GM10847 (cell line): ENCODE results near the gene SRPK2.

ENCODE experiments used
- POLR2A ChIP-seq: IDR thresholded peaks from 2 replicates; pipeline ENCODE4 v1.6.1; 2011; ENCODE audit not compliant: insufficient read length; ENCODE audit errors: extremely low read depth

The SRPK2 gene

DNA sequence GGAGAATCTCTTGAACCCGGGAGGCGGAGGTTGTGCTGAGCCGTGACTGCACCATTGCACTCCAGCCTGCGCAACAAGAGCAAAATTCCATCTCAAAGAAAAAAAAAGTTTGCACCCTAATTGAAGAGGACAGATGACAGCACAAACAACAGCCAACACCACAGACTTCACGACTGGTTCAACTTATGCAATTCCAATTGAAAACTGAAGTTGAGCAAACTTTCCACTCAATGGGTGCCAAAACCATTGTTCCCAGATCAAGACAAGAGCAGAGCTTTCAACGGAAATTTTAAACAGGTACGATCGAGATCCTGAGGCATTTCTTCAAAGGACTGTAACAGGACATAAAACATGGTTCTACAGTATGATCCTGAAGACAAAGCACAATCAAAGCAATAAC is 225.0 kb downstream of the SRPK2 start:
- no peak for TF ChIP-seq POLR2A

DNA sequence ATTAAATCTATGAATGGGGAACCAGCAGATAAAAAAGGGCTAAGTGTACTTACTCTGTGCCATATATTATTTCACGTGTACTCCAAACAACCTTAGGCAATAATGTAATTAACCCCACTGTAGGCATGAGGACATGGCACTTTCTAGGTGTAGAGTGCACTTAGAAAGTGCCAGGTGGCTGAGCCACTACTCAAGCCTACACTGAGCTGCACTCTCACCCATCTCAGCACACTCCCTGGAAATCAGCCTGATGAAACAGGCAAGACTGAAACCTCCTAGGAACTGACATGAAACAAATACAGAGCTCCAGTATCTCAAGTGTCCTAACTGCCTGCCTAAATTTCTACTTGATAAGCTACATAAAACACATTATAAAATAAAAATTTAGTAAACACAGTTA is 227.4 kb downstream of the SRPK2 start:
- no peak for TF ChIP-seq POLR2A

DNA sequence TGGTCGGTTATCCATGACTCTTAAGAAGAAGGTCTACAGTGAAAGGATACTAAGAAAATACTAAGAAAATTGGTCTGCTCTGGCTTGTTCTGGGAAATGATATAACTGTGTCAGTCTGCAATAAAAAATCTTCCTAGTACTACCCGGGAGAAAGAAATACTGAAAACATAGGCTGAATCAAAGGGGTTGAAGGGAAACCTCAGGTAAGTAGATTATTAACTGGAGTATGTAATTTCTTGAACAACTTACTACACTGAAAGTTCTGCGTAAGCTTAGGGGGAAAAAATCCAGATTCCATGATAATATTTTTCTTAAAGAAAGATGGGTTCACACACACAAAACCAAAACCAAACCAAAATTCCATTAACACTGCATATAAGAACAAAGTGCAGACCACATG is 231.4 kb downstream of the SRPK2 start:
- TF ChIP-seq POLR2A, result no peak

DNA sequence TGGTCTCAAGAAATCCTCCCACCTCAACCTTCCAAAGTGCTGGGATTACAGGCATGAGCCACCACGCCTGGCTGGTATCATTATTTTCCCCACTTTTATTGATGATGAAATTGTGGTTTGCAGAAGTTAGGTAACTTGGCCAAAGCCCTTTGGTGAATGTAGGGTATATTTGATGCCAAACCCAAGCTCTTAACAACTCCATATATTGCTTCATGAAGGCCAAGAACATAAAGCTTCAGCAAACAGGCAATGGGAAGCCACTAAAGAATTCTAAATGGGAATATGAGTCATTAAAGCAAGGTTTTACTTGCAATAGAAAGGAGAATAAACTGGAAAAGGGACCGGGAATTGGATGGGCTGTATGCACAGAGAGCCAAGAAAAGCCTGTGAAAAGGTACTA is 232.0 kb downstream of the SRPK2 start:
- TF ChIP-seq POLR2A, result no peak

DNA sequence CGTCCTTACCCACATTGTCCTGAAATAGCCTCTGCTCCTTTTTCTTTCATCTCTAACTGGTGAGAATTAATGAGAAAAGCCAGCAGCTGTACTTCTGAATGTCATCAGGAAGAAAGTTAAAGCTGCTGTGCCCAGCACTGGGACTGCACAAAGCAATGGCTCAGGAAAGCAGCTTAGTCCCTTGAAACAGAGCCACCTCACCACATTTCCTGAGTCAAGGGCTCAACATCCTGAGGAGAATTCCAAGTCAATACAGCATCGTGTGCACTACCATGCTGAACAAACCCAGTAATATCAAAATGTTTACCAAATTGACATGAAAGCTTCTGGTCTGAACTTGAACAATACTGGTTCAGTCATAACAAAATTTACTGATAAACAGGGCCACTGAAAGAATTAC is 234.6 kb downstream of the SRPK2 start:
- no peak for TF ChIP-seq POLR2A

DNA sequence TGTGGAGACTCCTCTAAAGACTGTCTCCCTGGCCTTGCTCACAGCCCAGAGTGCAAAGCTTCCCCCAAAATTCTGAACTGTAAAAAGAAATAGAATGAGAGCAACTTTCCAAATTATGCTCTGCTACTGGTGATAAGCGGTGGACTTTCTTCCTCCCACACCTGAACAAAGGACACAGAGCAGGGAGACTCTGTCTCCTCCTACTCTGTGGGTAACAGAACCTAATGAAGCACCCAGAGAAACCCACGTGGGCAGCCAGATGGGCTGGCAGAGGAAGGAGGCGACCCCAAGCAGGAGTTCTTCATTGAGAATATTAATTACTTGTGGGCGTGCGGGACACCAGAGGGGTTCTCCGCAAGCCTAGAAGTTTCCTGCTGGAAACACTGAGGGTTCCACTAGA is 235.2 kb downstream of the SRPK2 start:
- no peak for TF ChIP-seq POLR2A

DNA sequence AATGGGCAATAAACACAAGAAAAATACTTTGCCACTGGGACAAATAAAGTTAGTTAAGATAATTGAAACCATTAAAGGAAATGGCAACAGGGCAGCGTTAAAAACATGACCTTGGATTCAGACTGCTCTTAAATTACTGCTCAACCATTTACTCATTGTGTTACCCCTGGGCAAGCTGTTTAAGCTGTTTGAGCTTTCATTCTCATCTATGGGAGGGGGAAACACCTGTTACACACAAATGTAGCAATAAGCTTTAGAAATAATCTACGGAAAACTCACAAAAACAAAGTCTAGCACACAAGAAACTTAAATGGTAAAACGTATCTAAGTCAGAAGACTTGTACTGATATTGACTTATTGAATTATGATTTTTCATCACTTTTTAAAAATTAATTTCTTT is 237.6 kb downstream of the SRPK2 start:
- no peak for TF ChIP-seq POLR2A

DNA sequence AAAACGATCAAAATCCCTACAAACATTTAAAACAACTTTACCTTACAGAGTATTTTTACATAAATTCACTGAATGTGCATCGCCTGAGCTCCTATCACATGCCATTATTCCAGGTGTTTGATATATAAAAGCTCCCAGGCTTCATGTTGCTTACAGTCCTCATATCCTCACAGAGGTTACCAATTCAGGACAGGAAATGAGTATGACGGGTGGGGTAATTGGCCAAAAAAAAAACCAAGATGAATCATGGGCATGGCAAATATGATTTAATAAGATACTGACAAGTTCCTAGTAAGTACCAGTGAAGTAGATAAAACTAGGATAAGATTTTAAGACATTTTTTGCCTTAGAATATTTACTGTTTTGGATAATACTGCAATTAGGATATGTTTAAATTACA is 238.9 kb downstream of the SRPK2 start:
- TF ChIP-seq POLR2A, result no peak

DNA sequence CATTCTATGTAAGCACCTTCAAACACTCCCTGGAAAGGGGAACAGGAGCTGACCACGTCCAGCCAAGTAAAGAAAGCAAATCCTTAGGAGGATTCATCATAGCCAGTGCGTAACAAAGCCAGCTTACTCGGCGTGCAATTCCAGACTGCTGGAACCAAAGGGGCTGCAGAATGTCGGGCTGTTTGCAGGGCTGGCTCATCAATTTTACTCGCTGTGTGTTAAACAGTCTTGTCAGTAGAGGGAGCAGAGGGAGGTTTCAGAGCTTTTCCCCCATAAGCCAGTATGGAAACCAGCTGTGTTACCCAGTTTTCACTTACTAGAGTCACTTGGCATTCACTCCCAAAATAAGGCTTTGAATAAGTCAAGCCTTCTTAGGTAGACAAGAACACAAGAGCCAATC is 247.7 kb downstream of the SRPK2 start:
- TF ChIP-seq POLR2A, result no peak

DNA sequence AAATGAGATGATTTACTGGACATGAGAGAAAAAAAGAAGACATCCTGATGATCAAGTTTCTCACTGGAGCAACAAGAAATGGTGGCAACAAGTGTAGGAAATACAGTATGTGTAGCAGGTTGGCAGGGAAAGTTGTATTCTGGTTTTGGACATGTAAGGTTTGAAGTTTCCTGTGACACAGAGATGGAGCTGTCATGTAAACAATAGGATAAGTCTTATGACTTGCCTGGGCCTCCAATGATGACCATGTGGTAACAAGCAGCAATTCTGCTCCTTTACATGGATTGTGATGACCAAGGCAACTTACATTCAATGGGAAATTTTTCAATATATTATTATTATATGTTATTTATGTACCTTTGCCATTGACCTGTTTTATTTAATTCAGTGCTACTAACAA is 249.3 kb downstream of the SRPK2 start:
- TF ChIP-seq POLR2A, result no peak

DNA sequence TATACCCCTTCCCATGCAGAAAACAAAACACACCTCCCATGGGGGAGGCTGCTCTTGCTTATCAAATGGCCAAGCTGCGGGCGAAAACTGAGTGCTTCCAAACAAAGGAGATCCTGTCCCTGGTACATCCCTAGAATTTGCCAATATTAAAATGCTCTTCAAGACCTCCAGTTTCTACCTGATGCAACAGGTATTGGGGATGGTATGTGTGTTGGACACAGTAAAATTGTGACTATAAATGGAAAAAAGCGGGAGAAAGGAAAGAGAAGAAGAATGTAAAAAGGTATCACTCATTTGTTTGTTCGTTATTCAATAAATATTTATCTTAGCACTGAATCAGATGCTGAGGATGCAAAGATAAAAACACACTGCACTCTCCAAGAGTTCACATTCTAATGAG is 250.8 kb downstream of the SRPK2 start:
- TF ChIP-seq POLR2A, result no peak

DNA sequence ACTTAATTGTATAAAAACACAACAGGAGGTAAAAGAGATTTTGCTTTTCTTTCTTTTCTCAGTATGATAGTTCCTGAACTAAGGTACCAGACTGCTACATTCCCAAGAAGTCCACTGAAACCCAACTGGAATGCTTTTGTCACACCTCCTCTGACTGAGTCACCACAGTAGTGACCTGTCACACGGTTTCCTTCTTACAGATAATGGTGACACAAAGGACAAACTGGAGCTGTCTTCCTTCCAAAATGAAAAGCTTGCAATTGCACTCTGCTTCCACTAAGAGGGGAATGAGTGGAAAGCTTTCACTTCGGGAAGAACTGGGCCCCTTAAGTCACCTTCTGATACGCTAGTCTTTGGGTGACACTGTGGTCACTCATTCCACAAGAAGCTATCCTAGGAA is 252.5 kb downstream of the SRPK2 start:
- TF ChIP-seq POLR2A, result no peak

DNA sequence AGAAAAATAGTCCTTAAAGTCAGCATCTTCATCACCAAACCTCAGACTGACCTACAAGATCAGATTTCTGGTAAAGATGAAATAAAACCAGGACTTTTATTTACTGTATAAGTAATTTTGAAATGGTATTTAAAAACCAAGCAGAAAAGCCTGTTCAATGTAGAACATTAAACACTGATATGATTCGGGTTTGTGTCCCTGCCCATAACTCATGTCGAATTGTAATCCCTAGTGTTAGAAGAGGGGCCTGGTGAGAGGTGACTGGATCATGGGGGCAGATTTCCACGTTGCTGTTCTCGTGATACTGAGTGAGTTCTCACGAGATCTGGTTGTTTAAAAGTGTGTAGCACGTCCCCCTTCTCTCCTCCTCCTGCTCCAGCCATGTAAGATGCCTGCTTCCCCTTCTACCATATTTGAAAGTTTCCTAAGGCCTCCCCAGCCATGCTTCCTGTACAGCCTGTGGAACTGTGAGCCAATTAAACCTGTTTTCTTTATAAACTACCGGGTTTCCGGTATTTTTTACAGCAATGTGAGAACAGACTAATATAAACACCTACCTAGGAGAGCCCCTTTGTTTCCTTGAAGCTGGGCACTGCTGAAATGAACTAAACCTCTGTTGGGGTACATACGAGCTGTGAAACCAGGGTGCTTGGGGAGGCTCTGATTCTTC is 254.6 kb downstream of the SRPK2 start:
- no peak for TF ChIP-seq POLR2A

DNA sequence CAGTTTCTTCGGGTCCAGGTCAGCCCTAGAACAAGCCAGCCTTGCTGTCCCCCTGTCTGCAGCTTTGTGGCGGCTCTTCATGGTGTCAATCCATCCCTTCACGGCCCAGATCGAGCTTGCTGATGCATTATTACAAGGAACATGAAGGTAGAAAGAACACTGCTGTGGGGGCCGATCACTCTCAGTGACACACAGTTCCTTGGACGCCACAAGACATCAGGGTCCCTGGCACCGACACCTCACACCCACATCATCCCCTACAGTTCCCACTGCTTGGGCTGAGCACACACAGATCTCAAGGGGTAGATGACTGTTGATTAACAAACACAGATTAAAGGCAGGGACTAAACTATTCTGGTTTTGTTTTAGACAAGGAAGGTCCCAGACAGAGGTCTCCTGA is 255.4 kb downstream of the SRPK2 start:
- no peak for TF ChIP-seq POLR2A

DNA sequence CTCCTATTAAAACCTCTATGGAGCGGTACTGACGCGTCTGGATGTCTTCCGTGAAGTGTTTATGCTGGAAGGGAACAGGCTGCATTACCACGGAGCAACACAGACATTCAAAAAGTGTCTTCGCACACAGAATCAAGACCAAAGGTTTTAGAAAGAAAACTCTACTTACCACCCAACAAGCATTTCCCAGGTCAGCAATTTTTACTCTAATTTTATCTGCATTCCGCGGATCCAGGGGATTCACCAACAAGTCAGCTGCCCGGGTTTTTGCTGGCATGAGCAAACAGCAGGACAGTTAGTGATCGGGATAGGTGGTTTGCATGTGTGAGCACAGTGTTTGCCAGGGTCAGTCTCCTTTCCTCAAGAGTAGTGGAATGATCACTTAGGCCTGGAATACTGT is 255.9 kb downstream of the SRPK2 start:
- no peak for TF ChIP-seq POLR2A

DNA sequence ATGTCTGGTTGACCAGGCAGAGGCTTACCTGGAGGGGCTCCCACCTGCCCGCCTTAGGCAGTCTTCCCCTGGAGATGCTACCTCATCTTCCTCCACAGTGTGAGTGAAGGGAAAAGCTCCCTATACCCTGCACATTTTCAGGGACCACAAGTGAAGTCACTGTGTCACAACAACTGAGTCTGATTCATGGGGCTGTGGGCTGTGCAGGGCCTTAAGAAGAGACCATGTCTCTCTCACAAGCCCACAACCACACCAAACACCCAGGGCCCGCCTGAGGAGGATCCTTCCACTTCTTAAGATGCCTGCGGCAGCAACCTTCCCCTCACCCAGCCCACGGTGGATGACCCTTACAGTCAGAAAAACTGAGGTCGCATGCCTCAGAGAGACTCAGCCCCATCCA is 256.4 kb downstream of the SRPK2 start:
- TF ChIP-seq POLR2A, result no peak

DNA sequence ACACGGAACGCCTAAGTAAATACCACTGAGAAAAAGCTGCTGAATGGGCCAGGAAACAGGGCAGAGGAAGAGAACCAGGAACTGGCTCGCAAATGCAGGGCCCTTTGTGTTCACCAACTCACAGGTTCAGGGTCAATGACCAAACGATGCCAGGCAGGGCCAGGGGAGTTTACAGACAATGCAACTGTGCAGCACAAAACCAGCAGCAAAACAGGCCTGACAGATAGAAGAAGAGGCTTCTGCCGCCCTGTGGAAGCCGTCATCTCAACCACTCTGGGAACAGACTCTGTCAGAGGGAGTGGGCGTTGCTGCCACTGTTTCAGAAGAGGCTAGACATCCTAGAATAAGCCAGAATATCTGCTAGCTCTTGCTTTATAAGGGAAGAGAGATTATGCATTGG is 256.8 kb downstream of the SRPK2 start:
- no peak for TF ChIP-seq POLR2A
